Activated T-cell treated with anti-CD3 and anti-CD28 coated beads, Interleukin-2, amount 50 U/mL, for 72 hours (primary cell): Measurements from ENCODE around the gene QRSL1. TPM values are rescaled to one million over a fixed set of nuclear protein-coding genes. Genes with fewer than 3 reads are reported as not detected.
"Not testable (repeated sequence)": the region's sequence is repeated elsewhere in the genome, so short reads cannot be mapped to it uniquely, and the experiment has no call there.

Source experiments
- ATAC-seq, 2 donors: fragments of 150-1000 bp; cut with Tn5 transposase; replicated peaks in 1 of 2; 2 replicates each; pipeline ENCODE4 v1.10.0; 2021; ENCODE audit warnings: moderate library complexity in 2 of 2, mild to moderate bottlenecking in 1 of 2
- DNase-seq, 2 donors: peaks; one replicate each; pipeline ENCODE4 v3.0.0; 2021 to 2022; ENCODE audit warnings: mixed read lengths in 1 of 2
- H3K27ac Mint-ChIP-seq: one replicate; pipeline ENCODE4 v1.8.0; 2022; ENCODE audit warnings: mild to moderate bottlenecking, moderate library complexity, mixed read lengths
- H3K27me3 Mint-ChIP-seq: one replicate; pipeline ENCODE4 v1.8.0; 2022; ENCODE audit warnings: low read depth, mixed read lengths
- H3K36me3 Mint-ChIP-seq, 2 donors: one replicate each; pipeline ENCODE4 v1.8.0; 2022; ENCODE audit warnings: mixed read lengths in 2 of 2, mild to moderate bottlenecking in 1 of 2; ENCODE audit not compliant: insufficient read depth in 2 of 2
- H3K4me1 Mint-ChIP-seq: one replicate; pipeline ENCODE4 v1.8.0; 2022; ENCODE audit warnings: low read depth, mixed read lengths
- H3K4me3 Mint-ChIP-seq, 2 donors: one replicate each; pipeline ENCODE4 v1.8.0; 2022; ENCODE audit warnings: mild to moderate bottlenecking in 2 of 2, mixed read lengths in 2 of 2, moderate library complexity in 2 of 2
- H3K9me3 Mint-ChIP-seq, 2 donors: one replicate each; pipeline ENCODE4 v1.8.0; 2022; ENCODE audit warnings: mixed read lengths in 2 of 2
- total RNA-seq, 2 donors: library from RNA; stranded (reverse); gene quantifications; one replicate each; pipeline ENCODE4 v1.2.3, GENCODE V29; 2022

Gene QRSL1
- total RNA-seq, 2 donors from 2014 or later: 19.5 to 19.8 TPM

- H3K27ac Mint-ChIP-seq: peak overlapping the region; percentile 18
- H3K36me3 Mint-ChIP-seq: peaks cover 0 to 3% of the 10 kb centered on the region in 2 donors
- H3K9me3 Mint-ChIP-seq: no peaks in the 10 kb centered on the region
Observed at GRCh38 chr6:106614166-106614565, 15.2 kb upstream of the QRSL1 start.

GRCh38 chr6:106614592-106615257 is 14.7 kb upstream of the QRSL1 start:
- Mint-ChIP-seq H3K9me3 (no peaks in the 10 kb centered on the region), H3K36me3 (peaks cover 0 to 3% of the 10 kb centered on the region in 2 donors), H3K4me3 (peak overlapping the region in 1 of 2 donors; percentile 4), H3K4me1 (peaks cover 24% of the 10 kb centered on the region), H3K27me3 (no peaks in the 10 kb centered on the region), H3K27ac (peak overlapping the region; percentile 18)
- DNase-seq (no peak), ATAC-seq (no peak)

More at GRCh38 chr6:106614166-106614565, 15.2 kb upstream of the QRSL1 start:
- peak overlapping the region in 1 of 2 donors; percentile 4 for H3K4me3 Mint-ChIP-seq
- H3K4me1 Mint-ChIP-seq: peaks cover 24% of the 10 kb centered on the region
- peak in 1 of 2 donors; percentile 32 for ATAC-seq
- DNase-seq: no peak
- no peaks in the 10 kb centered on the region for H3K27me3 Mint-ChIP-seq

GRCh38 chr6:106617302-106617701 is 12.1 kb upstream of the QRSL1 start:
- DNase-seq: no peak
- no peak overlapping the region for H3K27ac Mint-ChIP-seq
- H3K4me3 Mint-ChIP-seq: no peak overlapping the region
- no peak for ATAC-seq
- peaks cover 23% of the 10 kb centered on the region for H3K4me1 Mint-ChIP-seq
- no peaks in the 10 kb centered on the region for H3K27me3 Mint-ChIP-seq
- peaks cover 0 to 4% of the 10 kb centered on the region in 2 donors for H3K36me3 Mint-ChIP-seq
- no peaks in the 10 kb centered on the region for H3K9me3 Mint-ChIP-seq

GRCh38 chr6:106617857-106618256 is 11.5 kb upstream of the QRSL1 start:
- no peaks in the 10 kb centered on the region for H3K27me3 Mint-ChIP-seq
- H3K27ac Mint-ChIP-seq: no peak overlapping the region
- peaks cover 18% of the 10 kb centered on the region for H3K4me1 Mint-ChIP-seq
- no peak for DNase-seq
- no peak overlapping the region for H3K4me3 Mint-ChIP-seq
- ATAC-seq: no peak
- peaks cover under 1 to 8% of the 10 kb centered on the region in 2 donors for H3K36me3 Mint-ChIP-seq
- no peaks in the 10 kb centered on the region for H3K9me3 Mint-ChIP-seq

GRCh38 chr6:106618324-106618723 is 11.1 kb upstream of the QRSL1 start:
- Mint-ChIP-seq H3K4me3 (no peak overlapping the region), H3K36me3 (peaks cover 2 to 9% of the 10 kb centered on the region in 2 donors), H3K27ac (no peak overlapping the region), H3K27me3 (no peaks in the 10 kb centered on the region), H3K4me1 (peaks cover 13% of the 10 kb centered on the region), H3K9me3 (peaks cover 0 to 2% of the 10 kb centered on the region in 2 donors)
- ATAC-seq (no peak), DNase-seq (no peak)

- Mint-ChIP-seq H3K4me3 (no peak overlapping the region), H3K36me3 (peaks cover 2 to 8% of the 10 kb centered on the region in 2 donors), H3K27me3 (no peaks in the 10 kb centered on the region), H3K9me3 (peaks cover 0 to 2% of the 10 kb centered on the region in 2 donors), H3K27ac (no peak overlapping the region), H3K4me1 (peaks cover 4% of the 10 kb centered on the region)
- no peak for DNase-seq
- ATAC-seq: no peak
Observed at GRCh38 chr6:106619223-106619622, 10.2 kb upstream of the QRSL1 start.

- peaks cover 0 to 2% of the 10 kb centered on the region in 2 donors for H3K9me3 Mint-ChIP-seq
- no peaks in the 10 kb centered on the region for H3K27me3 Mint-ChIP-seq
- H3K4me1 Mint-ChIP-seq: no peaks in the 10 kb centered on the region
- DNase-seq (no peak), ATAC-seq (no peak)
- peaks cover 2 to 7% of the 10 kb centered on the region in 2 donors for H3K36me3 Mint-ChIP-seq
- H3K27ac Mint-ChIP-seq: no peak overlapping the region
- H3K4me3 Mint-ChIP-seq: no peak overlapping the region
Observed at GRCh38 chr6:106620931-106621672, 8.3 kb upstream of the QRSL1 start.

GRCh38 chr6:106622412-106622811 is 7.0 kb upstream of the QRSL1 start:
- no peak for ATAC-seq

GRCh38 chr6:106623039-106623438 is 6.3 kb upstream of the QRSL1 start:
- Mint-ChIP-seq H3K4me1 (peaks cover 2% of the 10 kb centered on the region), H3K36me3 (peaks cover 2 to 7% of the 10 kb centered on the region in 2 donors), H3K4me3 (no peak overlapping the region), H3K9me3 (peaks cover 0 to 2% of the 10 kb centered on the region in 2 donors), H3K27ac (no peak overlapping the region), H3K27me3 (no peaks in the 10 kb centered on the region)
- ATAC-seq: no peak
- no peak for DNase-seq

More at GRCh38 chr6:106622412-106622811, 7.0 kb upstream of the QRSL1 start:
- Mint-ChIP-seq H3K27me3 (no peaks in the 10 kb centered on the region), H3K9me3 (peaks cover 0 to 2% of the 10 kb centered on the region in 2 donors), H3K4me3 (no peak overlapping the region), H3K36me3 (peaks cover 2 to 7% of the 10 kb centered on the region in 2 donors), H3K4me1 (no peaks in the 10 kb centered on the region), H3K27ac (no peak overlapping the region)
- DNase-seq: no peak

GRCh38 chr6:106626485-106626884 is 2.9 kb upstream of the QRSL1 start:
- no peak overlapping the region for H3K27ac Mint-ChIP-seq

GRCh38 chr6:106627760-106628159 is 1.6 kb upstream of the QRSL1 start:
- H3K27ac Mint-ChIP-seq, H3K9me3 Mint-ChIP-seq, DNase-seq, H3K27me3 Mint-ChIP-seq, ATAC-seq, H3K36me3 Mint-ChIP-seq: not testable (repeated sequence)
- Mint-ChIP-seq H3K4me1 (peaks cover 23% of the 10 kb centered on the region), H3K4me3 (peak overlapping the region; percentile 86 to 94)

More at GRCh38 chr6:106626485-106626884, 2.9 kb upstream of the QRSL1 start:
- Mint-ChIP-seq H3K36me3 (peaks cover 2 to 7% of the 10 kb centered on the region in 2 donors), H3K27me3 (no peaks in the 10 kb centered on the region), H3K4me3 (no peak overlapping the region), H3K4me1 (peaks cover 21% of the 10 kb centered on the region), H3K9me3 (peaks cover 0 to 2% of the 10 kb centered on the region in 2 donors)
- ATAC-seq: no peak
- no peak for DNase-seq

GRCh38 chr6:106628658-106629102 is 698 bp upstream of the QRSL1 start:
- H3K27ac Mint-ChIP-seq: peak overlapping the region; percentile 99
- no peaks in the 10 kb centered on the region for H3K9me3 Mint-ChIP-seq
- ATAC-seq (peak; percentile 2 to 34), DNase-seq (no peak)
- peaks cover 27% of the 10 kb centered on the region for H3K4me1 Mint-ChIP-seq
- H3K27me3 Mint-ChIP-seq: no peaks in the 10 kb centered on the region
- peak overlapping the region; percentile 86 to 94 for H3K4me3 Mint-ChIP-seq
- H3K36me3 Mint-ChIP-seq: no peaks in the 10 kb centered on the region

GRCh38 chr6:106629859-106630163 is 433 bp downstream of the QRSL1 start:
- H3K27ac Mint-ChIP-seq: peak overlapping the region; percentile 99

More at GRCh38 chr6:106629859-106630163, 433 bp downstream of the QRSL1 start:
- H3K27me3 Mint-ChIP-seq: no peaks in the 10 kb centered on the region
- DNase-seq: no peak
- H3K36me3 Mint-ChIP-seq: no peaks in the 10 kb centered on the region
- H3K4me3 Mint-ChIP-seq: peak overlapping the region; percentile 86 to 94
- peaks cover 27% of the 10 kb centered on the region for H3K4me1 Mint-ChIP-seq
- H3K9me3 Mint-ChIP-seq: no peaks in the 10 kb centered on the region
- no peak for ATAC-seq
